Measurements from ENCODE around the gene WDR45.

WDR45 gene

DNA sequence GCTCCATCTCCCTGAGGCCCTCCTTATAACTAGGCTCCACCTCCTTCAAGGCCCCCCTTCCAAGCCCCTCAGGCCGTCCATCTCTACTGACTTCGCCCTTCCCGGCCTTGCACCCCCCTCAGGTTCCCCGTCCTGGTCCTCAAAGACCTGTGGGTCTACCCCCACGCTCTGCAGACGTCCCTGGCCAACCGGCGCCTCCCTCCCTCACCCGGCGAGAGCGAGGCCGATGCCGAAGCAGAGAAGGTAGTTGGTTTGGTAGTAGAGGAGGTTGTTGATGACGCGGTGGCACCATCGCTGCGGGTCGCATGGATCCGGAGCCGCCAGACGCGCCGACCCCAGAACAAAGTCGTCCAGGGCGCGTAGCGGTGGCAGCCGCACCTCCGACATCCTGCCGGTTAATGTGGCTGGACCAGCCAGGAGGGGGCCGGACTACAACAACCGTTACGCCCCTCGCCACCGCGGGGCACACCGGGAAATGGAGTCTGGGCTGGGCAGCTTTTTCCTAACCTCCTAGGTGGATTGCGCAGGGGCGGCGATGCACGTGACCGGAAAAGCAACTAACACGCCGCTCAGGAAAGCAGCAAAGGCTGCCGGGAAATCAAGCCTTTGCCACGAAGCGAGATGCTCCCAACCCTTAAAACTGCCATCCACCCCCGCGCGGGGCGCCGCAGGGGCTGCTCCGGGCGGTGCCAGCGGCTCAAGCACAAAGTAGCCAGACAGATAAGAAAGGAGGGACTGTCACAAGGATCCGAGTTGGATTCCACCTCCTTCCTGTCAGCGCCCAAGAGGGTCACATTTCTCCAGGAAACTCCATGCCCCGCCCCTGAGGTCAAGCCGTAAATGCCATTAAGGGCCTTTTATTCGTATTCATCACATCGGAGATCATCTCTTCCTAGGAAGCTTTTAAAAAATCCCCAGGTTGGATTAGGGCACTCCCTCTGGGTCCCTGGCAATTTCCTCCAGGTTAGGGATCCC, 5.8 kb downstream of the WDR45 start, which contains the start of gene PRAF2:
TSS of gene PRAF2 (minus strand) at position 402 of the 975 bp plus-strand sequence. CDS start at position 387, 15 bp downstream.
- peak; percentile 52 for DNase-seq

DNA sequence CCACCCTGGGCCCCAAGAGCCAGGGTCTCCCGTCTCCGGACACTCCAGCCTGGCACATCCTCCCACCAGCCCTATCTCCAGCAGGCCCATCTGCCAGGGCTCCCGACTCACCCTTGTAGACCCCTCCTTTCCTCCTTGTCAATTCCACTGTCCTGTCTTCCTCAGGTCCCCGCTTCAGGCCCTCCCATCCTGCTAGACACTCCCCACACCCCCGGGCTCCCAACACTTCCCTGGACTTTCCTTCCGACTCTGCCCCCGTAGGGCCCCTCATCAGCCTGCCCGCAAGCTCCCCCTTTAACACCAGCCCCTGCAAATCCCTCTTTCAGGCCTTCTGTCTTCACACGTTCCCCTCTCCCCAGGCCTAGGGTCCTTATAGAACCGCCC, 7.0 kb downstream of the WDR45 start:
- DNase-seq, result no peak

DNA sequence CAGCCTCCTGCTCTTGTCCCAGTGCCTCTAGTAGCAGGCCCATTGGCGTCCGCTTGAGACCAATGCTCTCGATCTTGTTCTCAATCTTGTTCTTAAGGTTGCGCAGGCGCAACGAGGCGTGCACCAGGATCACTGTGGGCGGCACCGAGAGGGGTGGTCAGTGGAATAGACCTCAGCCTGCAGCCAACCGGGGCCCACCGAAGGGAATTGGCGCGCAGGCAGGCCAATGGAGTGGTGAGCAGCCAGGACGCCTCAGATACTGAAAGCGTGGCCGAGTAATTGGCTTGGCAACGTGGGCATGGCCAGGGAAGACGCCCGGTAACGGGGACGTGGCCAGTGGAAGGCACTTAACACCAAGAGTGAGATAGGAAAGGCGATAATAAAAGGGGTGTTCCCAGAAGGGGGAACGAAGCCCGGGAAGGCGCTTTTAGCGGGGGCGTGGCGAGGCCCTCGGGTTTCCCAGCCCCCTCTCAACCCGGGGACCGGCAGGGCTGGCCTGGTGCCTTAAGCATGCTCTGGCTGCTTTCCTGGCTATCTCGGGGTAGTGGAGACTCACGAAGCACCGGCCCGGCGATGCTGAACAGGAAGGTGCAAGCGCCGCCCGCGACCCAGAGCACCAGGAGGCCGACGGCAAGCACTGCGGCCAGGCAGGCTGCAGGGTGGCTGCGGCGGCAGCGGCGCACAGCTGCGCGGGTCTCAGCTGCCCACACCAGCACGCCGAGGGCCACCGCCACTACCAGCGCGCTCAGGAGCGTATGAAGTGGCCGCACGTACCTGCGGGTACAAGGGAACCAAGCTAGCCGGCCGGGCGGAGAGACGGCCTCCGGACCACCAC, 7.6 kb downstream of the WDR45 start:
- no peak for DNase-seq

DNA sequence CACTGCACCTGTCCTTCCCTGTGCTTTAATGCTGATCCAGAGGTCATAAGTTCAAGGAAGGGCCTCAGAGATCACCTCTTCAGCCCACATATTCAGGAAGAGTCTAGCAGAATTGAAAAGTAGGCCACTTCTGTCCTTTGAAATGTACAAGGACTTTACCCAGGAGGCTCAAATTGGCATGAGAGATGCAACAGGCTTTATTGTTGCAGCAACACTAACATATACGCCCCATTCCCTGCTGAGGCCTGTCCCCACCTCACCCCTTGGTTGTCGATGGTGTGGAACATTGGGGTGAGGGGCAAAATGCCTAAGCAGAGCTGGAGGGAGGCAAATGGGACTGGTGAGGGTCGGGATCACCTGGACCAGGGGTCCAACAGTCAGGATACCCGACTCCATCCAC, 8.7 kb downstream of the WDR45 start:
- DNase-seq, result no peak

DNA sequence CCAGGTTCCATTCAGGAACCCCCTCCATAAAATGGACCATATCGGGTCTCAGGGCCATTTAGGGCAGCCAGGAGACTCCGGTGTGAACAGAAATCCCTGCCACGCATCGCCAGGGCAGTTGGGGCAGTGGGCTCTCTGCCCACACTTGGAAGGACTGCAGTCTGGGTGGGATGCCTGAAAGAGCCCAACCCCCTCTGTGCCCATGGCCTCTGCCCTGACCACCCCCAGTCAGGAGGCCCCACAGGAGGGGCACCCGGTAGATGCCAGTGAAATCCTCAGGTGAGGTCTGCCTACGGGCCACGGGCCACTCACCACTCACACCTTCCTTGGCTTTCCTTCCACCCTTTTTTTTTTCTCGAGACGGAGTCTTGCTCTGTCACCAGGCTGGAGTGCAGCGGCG, 10.6 kb downstream of the WDR45 start:
- DNase-seq, result no peak

DNA sequence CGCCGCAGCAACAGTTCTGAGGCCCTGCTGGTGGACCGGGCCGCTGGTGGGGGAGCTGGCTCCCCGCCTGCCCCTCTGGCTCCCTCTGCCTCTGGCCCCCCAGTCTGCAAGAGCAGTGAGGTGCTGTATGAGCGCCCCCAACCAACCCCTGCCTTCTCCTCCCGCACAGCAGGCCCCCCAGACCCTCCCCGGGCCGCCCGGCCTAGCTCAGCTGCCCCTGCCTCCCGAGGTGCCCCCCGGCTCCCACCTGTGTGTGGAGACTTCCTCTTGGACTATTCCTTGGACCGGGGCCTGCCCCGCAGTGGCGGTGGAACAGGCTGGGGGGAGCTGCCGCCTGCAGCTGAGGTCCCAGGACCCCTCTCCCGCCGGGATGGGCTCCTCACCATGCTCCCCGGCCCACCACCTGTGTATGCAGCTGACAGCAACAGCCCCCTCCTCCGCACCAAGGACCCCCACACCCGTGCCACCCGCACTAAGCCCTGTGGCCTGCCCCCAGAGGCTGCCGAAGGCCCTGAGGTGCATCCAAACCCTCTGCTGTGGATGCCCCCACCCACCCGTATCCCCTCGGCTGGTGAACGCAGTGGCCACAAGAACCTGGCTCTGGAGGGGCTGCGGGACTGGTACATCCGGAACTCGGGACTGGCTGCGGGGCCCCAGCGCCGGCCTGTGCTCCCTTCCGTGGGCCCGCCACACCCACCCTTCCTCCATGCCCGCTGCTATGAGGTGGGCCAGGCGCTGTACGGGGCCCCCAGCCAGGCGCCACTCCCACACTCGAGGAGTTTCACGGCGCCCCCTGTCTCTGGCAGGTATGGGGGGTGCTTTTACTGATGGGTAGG, 12.2 kb downstream of the WDR45 start:
- no peak for DNase-seq

DNA sequence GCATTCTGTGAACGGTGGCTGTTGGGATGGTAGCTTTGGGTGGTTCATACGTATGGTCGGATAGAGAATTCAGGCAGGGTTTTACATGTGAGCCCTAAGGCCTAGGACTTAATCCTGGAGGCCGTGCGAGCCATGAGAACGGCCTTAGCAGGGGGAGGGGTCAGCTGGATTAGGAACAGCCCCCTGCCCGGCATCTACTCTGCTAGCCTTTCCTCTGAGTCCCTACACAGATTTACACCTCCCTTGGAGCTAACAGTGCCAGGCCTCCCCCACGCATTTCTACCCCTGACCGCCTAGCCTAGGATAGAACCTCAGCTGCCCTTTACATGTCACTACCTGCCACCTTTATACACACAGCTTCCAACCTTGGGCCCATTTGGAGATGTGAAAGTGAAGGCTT, 13.0 kb downstream of the WDR45 start:
- DNase-seq, result no peak

DNA sequence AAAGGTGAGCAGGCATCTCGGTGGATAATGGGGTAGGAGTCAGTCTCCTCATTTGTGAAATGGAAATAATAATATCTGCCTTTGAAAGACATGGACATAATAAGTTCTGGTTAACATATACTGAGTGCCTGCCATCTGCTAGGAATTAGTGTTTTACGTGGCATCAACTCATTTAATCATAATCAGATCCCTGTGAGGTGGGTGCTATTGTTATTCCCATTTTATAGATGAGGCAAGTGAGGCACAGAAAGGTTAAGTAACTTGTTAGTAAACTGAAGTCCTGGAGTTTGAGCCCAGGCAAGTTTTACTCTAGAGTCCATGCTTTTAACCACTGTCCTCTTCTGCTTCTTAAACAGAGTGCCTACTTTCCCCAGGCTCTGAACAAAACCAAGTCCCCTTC, 13.4 kb downstream of the WDR45 start:
- DNase-seq, result no peak

DNA sequence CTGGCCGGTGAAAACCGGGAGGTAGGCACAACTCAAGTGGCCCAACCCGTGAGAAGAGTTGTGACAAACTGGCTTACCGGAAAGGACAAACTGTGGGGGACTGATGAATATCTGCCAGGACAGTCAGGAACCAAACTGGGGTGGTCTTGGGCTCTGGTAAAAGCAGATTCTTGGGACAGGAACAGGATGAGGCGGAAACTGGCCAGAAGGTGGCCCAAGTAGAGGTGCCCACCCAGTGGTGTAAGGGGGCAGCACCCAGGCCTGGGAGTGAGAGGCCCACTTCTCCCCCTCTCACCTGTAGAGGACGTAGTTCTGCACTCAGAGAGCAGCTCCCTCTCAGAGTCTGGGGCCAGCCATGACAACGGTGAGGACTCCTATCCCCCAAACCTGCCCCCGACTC, 15.0 kb downstream of the WDR45 start:
- no peak for DNase-seq

DNA sequence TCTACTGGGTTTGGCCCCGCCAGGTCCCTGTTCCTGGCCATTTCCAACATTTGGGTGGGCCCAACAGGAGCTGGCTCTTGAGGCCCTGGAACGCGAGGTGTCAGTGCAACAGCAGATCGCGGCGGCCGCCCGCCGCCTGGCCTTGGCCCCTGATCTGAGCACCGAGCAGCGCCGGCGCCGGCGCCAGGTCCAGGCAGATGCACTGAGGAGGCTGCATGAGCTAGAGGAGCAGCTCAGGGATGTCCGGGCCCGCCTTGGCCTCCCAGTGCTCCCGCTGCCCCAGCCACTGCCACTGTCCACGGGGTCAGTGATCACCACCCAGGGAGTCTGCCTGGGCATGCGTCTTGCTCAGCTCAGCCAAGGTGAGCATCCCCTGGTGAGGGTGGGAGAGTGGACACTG, 15.4 kb downstream of the WDR45 start:
- no peak for DNase-seq

DNA sequence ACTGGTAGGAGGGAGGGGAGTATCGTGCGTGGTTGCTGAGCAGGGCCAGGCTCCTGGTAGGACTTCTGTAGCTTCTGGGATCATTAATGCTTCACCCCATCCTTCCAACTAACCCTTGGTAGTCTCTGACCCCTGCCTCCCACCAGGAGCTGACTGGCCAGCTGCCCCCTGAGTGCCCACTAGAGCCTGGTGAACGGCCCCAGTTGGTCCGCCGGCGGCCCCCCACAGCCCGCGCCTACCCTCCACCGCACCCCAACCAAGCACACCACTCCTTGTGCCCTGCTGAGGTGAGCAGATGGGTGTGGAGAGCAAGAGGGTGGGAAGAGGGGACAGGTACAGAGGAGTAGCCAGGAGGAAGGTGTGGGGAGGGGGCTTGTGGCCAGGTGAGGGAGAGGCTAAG, 16.0 kb downstream of the WDR45 start:
- DNase-seq, result no peak

DNA sequence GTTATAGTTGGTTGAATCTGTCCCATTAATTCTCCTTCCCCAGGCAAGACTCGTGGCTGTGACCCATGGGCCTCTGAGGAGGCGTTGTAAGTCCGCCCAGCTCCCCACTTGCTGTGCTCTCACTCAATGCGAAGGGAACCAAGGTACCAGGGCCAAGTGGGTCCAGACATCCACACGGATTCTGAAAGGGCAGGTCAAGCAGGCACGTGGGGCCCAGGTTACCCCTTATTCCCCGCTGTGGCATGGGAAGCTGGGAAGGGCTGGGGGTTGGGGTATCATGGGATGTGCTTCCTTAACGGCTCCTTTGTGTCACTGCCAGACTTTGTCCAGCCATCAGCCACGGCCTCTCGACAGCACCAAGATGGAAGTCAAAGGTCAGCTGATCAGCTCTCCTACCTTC, 17.8 kb downstream of the WDR45 start:
- no peak for DNase-seq

DNA sequence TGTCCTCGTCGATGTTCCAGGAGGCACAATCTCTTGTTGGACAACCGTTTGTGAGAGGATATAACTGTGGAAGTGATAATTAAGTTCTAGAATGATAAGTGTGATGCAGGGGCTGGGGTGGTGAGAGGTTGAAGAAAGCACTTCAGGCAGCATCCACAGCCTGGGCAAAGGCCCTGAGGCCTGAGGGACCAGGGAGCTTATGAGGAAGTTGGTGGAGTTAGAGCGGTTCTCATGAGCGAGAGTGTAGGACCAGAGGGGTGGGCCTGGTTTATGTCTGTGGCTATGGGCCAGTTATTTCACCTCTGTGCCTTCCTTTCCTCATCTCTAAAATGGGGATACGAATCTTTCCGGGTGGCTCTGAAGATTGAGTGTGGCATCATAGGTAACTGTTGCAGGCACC, 18.2 kb downstream of the WDR45 start:
- DNase-seq, result no peak

DNA sequence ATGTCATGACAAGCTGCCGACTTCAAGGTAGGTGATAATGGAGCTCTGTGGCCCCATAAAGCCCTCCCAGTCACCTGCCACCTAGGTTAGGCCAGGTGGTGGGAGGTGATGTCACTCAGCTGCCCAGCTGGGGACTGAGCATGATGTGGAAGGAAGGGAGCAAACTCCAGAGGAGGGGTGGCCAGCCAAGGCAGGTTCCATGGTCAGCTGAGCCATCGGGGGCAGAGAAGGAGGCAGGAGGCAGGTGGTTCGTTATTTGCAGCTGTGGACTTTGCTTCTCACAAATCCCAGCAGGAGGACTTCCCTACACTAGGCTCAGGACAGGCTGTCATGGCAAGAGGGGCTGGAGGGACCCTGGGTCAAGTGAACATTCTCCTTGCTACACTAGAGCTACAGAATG, 18.8 kb downstream of the WDR45 start:
- DNase-seq, result no peak

DNA sequence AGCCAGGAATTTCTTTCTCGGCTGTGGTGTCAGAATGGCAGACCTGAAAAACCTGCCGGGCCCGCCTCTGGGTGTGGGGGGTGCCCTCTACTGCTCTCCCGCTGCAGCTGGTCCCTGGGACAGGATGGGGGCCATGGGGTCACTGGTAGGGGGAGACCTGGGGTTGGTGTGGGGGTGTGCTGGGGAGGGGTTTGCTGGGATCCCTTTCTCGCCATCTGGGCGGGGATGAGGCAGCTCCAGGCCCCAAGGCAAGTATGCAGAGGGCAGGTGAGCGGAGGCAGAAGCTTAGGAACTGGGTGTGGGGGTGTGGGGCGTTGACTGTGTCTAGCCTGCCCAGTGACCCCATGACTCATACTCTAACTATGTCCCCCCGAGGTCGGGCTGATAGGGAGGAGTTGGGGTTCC, 20.0 kb downstream of the WDR45 start:
- no peak for DNase-seq

DNA sequence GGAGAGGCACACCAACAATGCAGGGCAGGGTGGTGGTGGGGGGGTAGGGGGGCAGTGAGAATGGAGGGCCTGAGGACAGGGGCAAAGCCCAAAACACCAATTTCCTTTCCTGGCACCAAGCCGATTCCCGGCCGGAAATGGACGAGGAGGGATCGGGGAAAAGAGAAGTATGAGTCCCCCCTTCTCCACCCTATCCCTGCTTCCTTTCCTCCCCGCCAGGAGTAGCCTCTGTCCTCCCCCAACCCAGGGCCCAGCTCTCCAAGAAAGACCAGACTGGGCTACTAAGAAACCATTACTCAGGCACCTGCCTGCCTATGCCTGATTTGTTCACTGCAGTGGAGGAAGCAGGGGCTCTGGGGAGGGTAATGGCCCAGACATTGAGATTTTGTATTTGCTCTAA, 20.5 kb downstream of the WDR45 start:
- DNase-seq, result no peak

DNA sequence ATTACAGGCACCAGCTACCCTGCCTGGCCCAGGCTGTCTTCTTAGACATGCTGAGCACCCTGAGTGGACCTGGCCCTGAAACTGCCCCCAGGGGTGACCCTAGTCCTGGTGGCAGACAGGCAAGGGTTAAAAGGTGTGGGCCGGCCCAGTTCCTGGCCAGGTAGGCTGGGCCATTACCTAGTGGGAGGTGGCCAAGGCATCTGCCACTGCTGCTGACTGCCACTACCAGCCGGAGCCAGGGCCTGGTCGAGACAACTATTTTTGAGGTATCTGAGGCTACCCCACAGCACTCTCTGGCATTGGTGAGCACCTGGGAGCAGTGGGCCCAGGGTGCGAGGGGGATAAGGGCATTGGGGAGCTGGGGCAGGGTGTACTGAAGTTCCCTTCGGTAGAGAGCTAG, 20.9 kb downstream of the WDR45 start, which contains the start of gene CCDC120:
TSS of gene CCDC120 (plus strand) at position 206 of the 400 bp plus-strand sequence. CDS start 3,043 bp downstream, outside the sequence.
- DNase-seq, result no peak

DNA sequence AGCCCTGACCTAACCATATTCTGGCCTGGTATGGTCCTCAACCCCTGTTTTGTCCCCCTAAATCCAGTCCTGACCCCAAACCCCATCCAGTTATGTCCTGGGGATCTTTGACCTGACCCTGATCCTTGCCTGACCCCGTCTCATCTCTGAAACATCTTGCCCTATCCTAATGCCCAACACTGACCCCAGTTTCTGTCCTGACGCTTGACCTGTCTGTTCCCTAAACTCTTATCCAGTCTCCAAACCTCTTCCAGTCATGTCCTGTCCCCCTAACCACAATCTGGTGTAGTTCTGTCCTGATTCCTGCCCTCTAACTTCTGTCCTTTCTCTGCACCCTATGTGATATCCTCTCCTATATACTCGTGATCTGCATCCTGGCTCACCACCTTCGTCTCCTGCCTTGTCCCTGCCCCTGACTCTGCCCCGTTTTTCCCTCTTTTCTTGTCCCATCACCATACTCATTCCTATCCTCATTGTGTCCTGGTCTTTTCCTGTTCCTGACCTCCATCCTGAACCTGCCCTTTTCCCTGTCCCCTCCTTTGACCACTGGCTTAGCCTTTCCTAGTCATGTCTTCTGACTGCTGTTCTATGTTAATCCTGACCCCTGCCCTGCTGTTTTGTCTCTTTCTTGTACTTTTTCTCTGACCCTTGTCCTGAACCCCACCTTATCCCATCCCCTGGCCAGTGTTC, 25.5 kb downstream of the WDR45 start:
- no peak for DNase-seq

DNA sequence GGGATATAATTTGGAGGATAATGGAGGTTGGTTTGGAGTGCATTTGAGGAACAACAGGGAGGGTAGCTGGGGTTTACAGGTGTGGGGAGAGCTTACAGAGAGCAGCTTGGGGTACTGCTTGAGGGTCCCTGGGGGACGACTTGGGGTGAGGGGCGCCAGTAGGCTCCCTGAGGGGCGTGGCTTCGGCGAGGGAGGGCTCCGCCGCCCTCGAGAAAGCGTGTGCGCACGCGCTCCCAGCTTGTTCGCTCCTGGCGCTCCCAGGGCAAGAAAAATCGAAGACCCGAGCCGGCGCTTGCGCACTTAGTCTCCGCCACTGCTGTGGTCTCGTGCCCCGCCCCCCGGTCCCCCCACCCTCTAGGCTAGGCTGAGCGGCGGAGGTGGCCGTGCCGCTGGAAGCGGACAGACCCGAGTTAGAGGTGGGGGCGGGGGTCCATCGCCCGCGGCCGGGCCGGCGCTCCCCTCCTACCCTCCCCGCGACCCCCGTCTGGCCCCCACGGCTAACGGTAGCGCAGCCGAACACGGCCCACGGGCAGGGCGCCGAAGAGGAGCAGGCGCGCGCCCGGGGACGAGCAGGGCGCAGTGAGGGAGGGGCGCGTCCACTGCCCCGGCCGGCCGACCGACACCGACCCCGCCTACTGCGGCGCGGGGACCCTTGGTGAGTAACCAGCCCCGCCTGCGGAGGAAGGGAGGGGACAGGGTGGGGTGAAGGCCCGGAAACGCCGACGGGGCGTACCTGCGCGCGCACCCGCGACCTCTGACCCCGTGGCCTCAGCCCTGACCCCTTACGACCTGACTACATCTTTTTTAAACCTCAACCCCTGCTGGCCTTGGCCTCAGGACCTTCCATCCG, 26.2 kb downstream of the WDR45 start:
- DNase-seq, result peak; percentile 38

DNA sequence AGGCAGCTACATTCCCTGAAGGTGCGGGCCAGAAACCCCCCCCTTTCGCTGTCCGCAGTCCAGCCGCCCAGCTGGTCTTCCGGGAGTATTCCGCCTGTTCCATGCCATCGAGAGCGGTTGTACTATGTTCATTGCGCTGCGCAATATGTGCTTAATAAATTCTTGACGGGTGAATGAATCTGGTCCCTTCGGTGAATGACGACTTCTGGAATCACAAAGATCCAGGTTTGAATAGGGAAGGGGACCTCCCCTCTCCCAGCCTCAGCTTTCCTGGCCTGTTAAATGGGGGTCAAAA, 35.8 kb downstream of the WDR45 start:
- no peak for DNase-seq

DNA sequence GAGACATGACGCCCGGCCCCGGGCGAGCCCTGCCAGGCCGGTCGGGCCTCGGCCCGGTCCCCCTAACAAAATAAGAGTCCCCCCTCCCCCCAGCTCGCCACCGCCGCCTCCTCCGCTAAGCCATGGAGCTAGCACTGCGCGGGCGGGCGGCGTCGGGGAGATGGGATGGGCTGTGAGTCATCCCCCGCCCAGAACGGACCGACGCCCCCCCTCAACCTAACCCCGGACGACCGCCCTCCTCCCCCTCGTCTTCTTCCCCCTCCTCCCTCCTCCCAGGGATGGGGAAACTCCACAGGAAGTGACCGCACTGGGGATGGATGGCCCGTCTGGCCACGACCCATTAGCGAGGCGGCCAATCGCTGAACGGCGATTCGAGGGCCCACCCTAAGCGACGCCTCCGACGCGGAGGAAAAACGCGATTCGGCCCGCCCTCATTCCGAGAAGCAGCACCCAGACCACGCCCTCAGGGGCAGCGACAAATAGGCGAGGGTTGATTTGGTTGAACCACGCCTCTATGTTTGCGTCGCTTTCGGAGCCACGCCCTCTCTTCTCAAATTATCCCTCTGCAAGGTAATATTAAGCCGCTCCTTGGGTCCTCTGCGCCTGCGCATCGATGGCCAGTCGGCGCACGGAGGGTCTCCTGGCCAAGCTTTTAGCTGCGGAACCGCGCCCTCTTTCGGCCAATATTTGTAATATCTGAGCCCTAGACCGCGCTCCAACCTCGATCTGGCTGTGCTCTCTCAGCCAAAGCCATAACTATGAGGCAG, 36.3 kb downstream of the WDR45 start, which contains the start of gene TFE3:
TSS of gene TFE3 (minus strand) at position 138 of the 767 bp plus-strand sequence. CDS start at position 7, 131 bp downstream.
- peak; percentile 95 for DNase-seq
